T-helper 1 cell treated with Interleukin-12 subunit alpha and Interleukin-12 subunit beta and Interleukin-4 antibody, amounts not matched to agents 30 ng/mL and 1 ng/mL, for 36 hours (primary cell): ENCODE measurements around the gene ANKRD33. TPM values are rescaled to one million over a fixed set of nuclear protein-coding genes. Genes with fewer than 3 reads are reported as not detected.

Experiments
- intact Hi-C: fragments of 100-400 bp; cut with micrococcal nuclease; formaldehyde crosslinking; loops from one replicate; pipeline ENCODE4 v1.15.1; 2024
- total RNA-seq: library from RNA; stranded (reverse); gene quantifications from 2 replicates; pipeline ENCODE4 v1.2.3, GENCODE V29; 2022

ANKRD33 gene
- total RNA-seq, 1 donor from 2014 or later, result not detected

DNA sequence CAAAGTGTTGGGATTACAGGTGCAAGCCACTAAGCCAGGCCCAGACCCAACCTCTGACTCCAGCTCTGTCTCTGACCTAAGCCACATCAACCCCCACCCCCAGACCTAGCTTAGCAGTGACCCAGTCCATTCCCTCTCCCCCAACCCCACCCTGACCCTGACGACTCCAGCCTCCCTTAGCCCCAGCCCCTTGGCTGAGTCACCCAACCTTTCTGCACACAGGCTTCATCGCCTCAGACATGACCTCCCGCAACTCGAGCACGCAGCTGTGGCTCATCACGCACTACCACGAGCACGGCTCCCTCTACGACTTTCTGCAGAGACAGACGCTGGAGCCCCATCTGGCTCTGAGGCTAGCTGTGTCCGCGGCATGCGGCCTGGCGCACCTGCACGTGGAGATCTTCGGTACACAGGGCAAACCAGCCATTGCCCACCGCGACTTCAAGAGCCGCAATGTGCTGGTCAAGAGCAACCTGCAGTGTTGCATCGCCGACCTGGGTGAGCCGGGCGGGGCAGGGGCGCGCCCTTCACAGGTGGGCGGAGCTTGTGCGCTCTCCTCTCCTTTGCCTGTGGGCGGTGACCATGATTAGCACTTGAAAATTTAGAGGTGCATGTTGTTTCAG is 27.2 kb downstream of the ANKRD33 start:
- intact Hi-C loops, result no loop called here

DNA sequence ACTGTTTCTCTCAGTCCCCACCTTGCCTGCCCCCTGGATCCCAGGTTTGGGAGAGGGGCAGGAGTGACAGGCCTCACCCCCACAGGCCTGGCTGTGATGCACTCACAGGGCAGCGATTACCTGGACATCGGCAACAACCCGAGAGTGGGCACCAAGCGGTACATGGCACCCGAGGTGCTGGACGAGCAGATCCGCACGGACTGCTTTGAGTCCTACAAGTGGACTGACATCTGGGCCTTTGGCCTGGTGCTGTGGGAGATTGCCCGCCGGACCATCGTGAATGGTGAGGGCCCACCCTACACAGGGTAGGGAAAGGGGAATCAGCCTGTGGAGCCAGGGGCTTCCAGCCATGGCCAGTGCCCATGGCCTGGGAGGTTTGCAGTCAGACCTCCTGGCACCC is 28.0 kb downstream of the ANKRD33 start:
- intact Hi-C loops, result no loop called here

DNA sequence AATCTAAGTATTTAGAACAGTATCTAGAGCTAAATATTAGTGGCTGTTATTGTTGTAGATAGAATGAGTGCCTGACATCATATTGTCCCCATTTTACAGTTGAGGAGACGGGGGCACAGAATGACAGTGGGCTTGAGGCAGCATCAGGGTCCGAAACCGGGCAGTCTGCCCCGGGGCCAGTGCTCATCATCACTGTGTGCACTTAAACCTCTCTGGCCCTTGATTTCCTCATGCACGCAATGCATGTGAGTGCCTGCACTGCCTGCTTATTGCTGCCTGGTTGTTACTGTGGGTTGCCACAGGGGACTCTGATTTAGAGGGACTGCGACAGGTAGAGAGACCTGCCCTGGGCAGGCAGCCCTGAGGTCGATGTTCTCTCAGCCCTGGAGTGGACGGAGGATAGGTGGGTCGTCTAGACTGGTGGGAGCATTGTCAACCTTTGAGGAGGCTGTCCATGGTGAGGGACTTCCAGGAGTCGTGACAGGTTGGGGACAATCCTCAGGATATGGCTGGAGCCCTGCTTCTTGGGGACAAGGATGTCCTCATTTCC is 29.2 kb downstream of the ANKRD33 start:
- intact Hi-C loops, result no loop called here

DNA sequence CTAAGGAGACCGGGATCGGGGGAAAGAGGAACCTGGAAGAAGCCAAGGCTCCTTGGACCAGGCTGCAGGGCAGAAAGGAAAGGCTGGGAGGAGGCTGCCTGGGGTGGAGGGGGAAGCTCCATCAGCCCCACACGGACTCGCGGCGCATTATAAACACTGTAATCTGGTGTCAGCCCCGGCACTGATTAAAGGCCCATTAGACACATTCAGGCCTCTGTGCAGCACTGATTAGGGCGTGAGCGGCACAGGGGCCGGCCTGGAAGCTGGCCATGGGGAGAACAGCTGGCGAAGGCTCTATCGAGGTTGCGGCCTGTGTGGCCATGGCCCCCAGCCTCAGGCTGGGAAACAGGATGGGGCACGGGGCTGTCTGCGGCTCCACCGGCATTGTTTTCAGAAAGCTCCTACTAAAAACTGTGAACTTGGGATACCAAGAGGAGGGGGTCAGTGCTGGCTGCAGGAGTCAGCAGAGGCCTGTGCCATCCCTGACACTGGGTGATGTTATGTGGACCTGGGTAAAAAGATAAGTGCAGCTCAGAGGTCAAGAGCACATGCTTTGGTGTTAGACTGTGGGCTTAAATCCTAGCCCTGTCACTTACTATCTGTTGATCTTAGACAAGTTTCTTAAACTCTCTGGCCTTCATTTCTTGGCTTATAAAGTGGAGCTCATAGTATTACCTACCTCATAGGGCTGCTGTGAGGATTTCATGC is 30.0 kb downstream of the ANKRD33 start:
- intact Hi-C loops, result no loop called here

DNA sequence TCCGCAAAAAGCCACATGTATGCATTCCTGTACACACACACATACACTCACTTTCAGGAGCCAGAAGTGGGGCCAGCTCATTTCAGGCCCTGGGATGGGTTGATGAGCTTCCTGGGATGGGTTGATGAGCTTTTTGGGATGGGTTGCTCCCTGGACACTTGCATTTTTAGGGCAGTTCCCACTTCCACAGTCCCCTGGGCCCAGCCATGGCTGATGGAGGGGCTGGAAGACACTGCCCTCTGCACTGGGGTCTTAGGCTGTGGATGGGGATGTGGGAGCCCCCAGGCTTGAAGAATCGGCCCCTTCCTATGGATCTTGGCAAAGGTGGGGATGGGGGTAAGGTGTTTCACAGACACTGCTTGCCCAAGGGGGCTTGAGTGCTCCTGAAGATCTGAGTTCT is 32.1 kb downstream of the ANKRD33 start:
- intact Hi-C loops, result no loop called here

DNA sequence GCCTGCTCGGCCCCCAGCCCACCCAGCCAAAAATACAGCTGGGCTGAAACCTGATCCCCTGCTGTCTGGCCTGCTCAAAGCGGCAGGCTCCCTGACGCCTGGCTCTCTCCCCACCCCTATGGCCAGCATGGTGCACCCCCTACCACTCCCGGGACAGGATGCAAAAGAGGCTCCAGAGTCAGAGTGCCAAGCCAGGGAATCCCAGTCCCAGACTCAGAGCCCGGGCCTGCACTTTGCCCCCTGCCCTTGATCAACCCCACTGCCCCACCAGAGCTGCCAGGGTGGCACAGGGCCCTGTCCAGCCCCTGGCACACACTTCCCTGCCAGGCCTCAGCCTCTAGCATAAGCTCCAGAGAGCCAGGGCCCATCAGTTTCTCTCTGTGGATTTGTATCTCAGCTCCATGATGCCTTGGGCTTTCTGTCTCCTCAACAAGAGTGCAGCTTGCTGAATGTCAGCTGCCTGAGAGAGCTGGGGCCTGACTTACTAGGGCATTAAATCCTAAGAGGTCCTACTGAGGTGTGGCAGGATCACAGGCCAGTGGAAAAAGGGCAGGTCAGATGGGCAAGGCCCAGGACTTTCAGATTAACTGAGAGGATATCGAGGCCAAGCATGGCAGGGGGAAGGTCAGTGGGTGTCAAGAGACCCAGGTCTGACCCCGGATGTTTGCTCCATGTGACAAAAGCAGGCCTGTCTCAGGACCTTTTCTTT is 33.3 kb downstream of the ANKRD33 start:
- intact Hi-C loops, result no loop called here

DNA sequence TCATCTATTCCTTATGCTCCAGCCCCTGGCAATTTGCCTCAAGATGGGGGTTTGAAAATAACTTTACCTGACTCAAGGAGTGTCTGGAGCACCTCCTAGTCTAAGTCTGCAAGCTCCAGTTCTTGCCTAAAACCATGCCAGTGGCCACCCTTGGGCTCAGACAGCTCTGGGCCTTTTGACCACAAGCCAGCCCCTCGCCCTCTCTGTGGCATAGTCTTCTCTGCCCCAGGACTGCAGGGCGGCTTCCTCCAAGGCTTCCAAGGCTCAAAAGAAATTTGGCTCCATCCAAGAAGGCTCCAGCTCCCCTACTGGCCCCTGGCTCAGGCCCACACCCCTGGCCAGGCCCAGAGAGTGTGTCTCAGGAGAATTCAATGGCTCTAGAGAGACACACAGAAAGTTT is 34.2 kb downstream of the ANKRD33 start:
- intact Hi-C loops, result no loop called here

DNA sequence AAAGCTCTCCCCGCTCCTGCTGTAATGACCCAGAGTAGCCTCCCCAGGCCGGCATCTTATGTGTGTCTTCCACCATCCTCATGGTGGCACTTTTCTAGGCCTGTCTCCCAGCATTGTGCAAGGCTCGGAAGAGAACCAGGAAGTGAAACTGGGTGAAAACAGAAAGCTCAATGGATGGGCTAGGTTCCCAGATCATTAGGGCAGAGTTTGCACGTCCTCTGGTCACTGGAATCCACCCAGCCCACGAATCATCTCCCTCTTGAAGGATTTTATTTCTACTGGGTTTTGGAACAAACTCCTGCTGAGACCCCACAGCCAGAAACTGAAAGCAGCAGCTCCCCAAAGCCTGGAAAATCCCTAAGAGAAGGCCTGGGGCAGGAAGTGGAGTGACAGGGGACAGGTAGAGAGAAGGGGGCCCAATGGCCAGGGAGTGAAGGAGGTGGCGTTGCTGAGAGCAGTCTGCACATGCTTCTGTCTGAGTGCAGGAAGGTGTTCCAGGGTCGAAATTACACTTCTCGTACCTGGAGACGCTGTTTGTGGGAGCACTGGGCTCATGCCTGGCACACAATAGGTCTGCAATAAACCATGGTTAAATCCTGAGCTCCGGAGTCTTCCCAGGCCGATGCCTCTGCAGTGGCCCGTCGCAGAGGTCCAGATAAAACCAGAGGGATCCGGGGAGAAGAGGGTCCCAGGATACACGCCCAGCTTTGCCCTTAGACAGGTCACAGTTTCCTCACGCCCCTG is 35.0 kb downstream of the ANKRD33 start:
- intact Hi-C loops, result loop anchor here (1.0 kb wide), 1 partner anchor 502 kb away; no protein-coding TSS in a partner anchor

DNA sequence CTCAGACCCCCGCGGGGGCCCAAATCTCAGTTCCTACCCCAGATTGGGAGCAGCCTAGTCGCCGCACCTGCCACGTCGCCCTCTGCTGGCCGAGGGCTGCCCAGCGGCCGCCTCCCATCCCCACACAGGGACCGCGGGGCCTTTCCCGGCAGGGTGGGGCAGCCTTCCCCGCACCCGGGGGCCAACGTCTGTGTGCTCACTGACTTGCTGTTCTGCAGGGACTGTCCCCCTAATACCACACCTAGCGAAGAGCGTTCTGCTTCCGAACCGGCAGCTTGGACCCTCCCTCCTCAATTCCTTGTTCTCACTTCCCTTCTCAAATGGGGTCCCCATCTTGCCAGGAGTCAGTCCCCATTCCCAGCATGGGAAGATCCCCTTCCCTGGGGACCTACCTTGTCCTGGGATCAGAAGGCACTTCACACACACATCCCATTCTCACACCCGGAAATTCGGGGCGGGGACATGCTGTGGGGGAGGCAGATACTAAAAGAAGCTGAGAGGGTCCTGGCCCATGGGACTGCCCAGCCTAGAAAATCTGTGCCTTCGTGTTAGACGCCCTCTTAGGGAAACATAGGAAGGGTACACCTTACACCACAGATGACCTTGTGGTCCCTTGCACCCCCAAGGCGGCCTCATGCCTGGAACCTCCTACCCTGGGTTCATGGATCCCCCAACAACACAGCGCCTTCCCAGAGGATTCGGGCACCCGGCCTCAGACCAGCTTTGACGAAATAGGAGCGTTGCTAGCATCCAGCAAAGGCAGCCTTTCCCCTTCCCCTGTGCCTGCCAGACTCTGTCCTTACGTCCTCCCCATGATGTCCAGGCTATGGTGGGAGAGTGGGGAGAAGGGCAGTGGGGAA is 35.8 kb downstream of the ANKRD33 start:
- intact Hi-C loops, result loop anchor here (1.0 kb wide), 1 partner anchor 502 kb away; no protein-coding TSS in a partner anchor

DNA sequence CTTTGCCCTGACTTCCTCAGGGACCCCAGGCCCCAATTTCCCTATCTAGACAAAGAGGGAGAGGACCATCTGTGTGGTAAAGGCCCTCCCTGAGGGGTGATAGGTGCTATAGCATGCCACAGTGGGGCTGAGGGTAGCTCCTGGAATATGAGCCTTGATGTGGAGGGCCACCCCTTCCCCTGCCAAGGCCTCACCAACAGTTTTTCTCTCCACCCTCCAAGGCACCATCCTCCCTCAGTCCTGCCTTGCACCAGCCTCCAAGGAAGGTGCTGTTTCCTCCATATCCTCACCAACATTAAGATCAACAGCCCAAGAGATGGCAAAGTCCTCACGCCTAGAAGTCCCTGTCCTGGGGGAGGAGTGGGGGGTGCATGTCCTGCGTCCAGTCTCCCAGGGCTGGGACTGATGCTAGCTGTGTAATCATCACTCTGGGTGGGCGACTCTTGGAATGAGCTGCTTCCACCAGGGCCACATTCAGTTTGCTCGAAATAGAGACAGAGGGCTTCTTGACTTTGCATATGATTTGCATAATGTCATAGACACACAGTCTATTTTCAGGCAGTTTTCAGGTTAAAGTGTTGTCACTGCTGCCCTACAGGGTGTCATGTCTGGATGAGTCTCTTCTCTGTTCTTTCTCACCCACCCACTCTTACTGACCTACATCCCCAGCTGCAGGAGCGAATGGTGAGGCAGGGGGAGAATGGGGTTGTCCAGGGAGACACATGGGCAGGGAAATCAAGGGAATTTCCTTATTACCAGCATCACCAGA is 36.8 kb downstream of the ANKRD33 start:
- intact Hi-C loops, result no loop called here

DNA sequence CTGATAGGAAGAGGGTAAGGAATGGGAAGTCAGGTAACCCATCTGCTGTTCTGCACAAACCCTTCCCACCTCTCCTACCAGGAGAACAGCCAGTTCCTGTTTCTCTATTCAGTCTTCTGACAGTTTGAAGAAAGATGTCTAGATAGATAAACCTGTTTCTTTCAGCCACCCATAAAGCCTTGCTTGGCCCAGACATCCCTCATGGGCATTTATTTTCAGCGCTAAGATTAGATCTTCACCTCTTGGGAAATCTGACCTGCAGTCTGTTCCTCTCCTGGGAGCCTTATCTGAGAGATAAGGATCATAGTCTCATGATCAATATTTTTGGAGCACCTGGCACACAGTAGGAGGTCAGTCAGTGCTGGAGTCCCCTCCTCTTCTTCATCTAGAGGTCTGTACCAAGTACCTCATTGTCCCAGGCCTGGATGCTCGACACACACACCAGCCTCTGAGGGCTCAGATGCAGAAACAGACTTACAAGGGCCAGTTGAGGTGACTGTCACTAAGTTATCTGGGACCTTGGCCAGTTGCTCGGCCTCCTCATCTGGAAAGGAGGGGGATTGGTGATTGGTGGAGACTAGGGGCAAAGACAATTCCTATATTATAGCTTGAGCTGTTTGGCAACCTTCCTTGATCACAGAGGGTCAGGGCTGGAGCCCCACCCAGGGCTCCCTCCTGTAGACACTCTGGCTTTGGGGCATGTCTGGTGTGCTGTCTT is 37.6 kb downstream of the ANKRD33 start:
- intact Hi-C loops, result loop anchor here (1.0 to 2.0 kb wide), 4 partner anchors 25 to 99 kb away; partner anchors contain the start of gene ACVR1B

DNA sequence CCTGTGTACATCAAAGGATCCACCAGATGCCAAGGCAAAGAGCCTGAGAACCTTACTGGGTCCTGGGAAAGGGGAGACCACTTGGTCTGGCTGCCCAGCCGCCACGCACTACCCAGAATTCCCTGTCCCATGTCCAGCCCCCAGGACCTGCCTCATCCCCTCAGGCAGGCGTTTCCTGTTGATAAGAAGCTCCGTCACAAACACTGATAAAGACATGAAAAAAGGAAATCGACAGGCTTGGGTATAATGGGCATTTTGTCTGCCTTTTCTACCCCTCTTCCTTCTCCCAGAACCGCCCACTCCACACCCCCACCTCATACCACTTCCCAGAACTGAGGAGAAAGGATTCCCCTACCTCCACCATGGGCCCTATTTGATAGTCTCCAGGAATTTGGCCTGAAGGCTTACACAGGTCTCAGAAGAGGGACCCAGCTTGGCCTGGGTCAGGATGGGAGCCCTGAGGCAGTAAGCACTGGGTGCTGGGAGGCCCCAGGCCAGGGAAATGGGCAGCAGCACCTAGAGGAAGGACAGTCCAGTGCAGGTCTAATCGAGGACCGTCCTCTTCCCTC is 38.2 kb downstream of the ANKRD33 start:
- intact Hi-C loops, result loop anchor here (1.0 to 2.0 kb wide), 4 partner anchors 25 to 99 kb away; partner anchors contain the start of gene ACVR1B

DNA sequence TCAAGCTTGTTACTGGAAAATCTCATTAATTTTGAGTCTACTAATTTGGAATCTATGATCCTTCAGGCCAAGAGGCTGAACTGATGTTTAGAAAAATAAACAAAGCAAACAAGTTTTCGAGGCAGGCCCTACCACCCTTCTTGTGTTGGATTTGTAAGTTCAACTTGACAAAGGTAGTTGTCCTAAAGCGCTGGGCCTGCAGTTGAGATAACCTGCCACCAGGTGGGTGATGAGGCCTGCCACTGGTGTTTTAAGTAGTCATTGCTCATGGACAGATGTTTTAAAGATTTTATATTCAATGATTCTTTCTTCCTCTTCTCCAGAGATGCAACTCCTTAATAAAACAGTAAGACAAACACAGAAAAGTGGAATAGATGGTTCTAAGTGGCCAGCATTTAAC is 38.8 kb downstream of the ANKRD33 start:
- intact Hi-C loops, result loop anchor here (1.0 to 2.0 kb wide), 4 partner anchors 24 to 98 kb away; partner anchors contain the start of gene ACVR1B

DNA sequence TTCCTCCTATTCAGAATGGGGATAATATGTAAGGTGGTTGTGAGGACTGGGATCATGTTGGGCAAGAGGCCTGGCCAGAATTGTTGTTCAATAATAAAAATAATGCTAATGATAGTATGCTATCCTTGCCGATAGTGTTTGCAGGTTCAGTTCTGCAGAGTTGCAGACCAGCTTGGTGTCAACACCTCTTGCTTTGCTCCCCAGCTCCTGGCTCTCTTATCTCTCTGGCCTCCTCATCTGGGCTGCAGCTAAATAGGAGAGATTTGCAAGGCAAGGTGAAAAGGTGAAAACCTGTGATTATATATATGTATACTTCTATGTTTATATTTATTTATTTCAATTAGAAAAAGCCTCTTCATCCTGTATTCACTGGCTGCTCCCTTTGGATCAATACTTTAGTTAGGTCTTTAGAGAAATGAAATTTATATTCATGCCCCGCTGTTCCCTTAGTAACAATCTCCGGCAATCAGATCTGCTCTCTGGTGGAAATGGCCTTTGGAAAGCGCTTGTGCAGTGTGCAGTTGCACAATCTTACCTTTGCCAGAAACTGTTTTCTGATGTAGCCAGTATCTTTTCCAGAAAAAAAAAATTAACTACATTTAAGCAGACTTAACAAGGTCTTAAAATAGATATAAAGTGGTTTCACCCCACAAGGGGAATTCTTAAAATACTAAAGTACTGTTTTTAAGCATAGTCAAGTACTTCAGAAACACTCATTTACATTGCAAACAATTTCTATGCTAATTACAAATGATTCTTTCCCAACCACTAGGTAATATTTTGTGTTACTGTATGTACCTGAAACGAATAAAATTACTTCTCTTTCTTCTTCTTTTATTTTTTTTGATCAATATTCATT is 44.5 kb downstream of the ANKRD33 start:
- intact Hi-C loops, result no loop called here

DNA sequence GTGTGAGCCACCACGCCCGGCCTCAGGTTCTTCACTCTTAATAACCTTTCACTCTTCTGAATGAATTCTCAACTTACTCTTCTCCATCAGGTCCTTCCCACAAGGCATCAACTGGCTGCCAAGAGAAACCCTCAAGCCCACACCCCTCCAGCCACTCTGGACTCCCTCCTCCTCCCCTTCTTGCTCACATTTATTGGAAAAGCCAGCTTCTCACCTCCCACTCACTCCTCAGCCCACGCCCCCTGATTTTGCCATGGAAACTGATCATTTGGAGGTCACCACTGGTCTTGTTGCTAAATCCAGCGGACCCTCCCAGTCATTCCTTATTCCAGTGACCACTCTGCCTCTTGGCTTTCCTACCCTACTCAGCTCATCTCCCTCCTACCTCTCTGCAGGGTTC is 46.2 kb downstream of the ANKRD33 start:
- intact Hi-C loops, result no loop called here

DNA sequence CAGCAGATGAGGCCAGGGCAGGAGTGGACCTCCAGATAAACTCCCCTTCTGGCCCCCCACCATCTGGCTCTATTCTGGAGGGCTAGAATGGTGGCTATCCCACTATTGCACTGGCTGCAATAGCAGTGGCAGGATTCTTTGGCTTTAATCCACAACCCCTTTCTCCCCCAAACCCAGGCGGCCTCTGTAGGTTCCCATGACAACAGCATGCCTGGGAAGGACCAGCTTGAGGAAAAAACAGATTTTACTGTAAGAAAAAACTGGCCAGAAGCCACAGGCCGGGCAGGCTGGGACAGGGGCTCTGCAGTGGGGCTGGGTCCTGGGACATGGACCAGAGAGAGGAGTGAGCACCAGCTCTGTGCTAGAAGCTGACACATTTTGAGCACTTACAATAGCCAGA is 50.0 kb downstream of the ANKRD33 start:
- intact Hi-C loops, result no loop called here

DNA sequence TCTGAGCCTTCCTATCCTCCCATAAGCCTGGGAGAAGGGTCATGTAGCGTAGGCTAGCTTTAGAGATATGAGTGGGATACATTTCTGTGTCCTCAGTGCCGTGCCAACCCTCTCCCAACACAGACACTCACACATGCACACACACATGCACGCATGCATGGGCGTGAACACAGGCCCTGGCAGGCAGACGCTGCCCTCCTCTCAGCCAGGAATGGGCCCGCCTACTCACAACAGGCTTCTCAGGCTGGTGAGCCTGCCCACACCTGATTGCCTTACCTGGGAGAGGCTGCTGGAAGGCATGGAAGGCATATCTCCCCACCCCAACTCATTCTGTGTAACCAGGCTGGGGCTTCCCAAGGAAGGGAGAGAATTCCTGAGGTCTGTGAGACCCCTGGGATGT is 50.8 kb downstream of the ANKRD33 start:
- intact Hi-C loops, result no loop called here
